Heart left ventricle (tissue), 16 donors: Measurements from ENCODE around the gene EHMT1. TPM values are rescaled to one million over a fixed set of nuclear protein-coding genes. Genes with fewer than 3 reads are reported as not detected.

Experiments used
- ATAC-seq, 4 donors: fragments of 200-7000 bp; cut with Tn5 transposase; one replicate each; pipeline ENCODE4 v1.9.1; 2020 to 2022; ENCODE audit warnings: moderate library complexity in 4 of 4, mild to moderate bottlenecking in 3 of 4, moderate number of reproducible peaks in 1 of 4
- DNase-seq, 5 donors: peaks; one replicate each; pipeline ENCODE4 v3.0.0-alpha.2; 2020
- H3K27ac ChIP-seq, 12 donors: fragments of 200-600 bp; sonication (generic) in 4 of 12; one replicate each; pipeline versions ENCODE4 v1.5.0 to v1.8.0; 2016 to 2022; ENCODE audit warnings: mild to moderate bottlenecking in 2 of 12
- H3K27me3 ChIP-seq, 9 donors: fragments of 200-600 bp; sonication (generic) in 2 of 9; one replicate each; pipeline versions ENCODE4 v1.5.1 to v1.8.0; 2016 to 2022; ENCODE audit warnings: mild to moderate bottlenecking in 3 of 9
- H3K36me3 ChIP-seq, 9 donors: fragments of 200-600 bp; sonication (generic) in 2 of 9; one replicate each; pipeline versions ENCODE4 v1.5.0 to v1.8.0; 2018 to 2022; ENCODE audit warnings: mild to moderate bottlenecking in 2 of 9
- H3K4me1 ChIP-seq, 12 donors: fragments of 200-600 bp; sonication (generic) in 4 of 12; one replicate each; pipeline versions ENCODE4 v1.5.0 to v1.8.0; 2016 to 2022; ENCODE audit warnings: mild to moderate bottlenecking in 3 of 12
- H3K4me3 ChIP-seq, 12 donors: fragments of 200-600 bp; sonication (generic) in 4 of 12; one replicate each; pipeline versions ENCODE4 v1.5.0 to v1.8.0; 2017 to 2022; ENCODE audit warnings: mild to moderate bottlenecking in 9 of 12, moderate library complexity in 4 of 12
- H3K9me3 ChIP-seq, 12 donors: fragments of 200-600 bp; sonication (generic) in 4 of 12; one replicate each; pipeline versions ENCODE4 v1.5.0 to v1.8.0; 2016 to 2022; ENCODE audit warnings: mild to moderate bottlenecking in 1 of 12
- POLR2A ChIP-seq, 2 donors: fragments of 450-650 bp; IDR thresholded peaks; one replicate each; pipeline ENCODE4 v1.6.1; 2017; ENCODE audit warnings: antibody characterized with exemption in 2 of 2, mild to moderate bottlenecking in 2 of 2, moderate library complexity in 2 of 2
- WGBS, 4 donors: extraction: QIAGEN DNeasy Blood & Tissue Kit in 2 of 4; methylation state at CpG; one replicate each; pipeline versions ENCODE4 v1.1.5 to v1.1.7; 2013 to 2018; 5-methylcytosine and 5-hydroxymethylcytosine counted together
- intact Hi-C, 10 donors: fragments of 100-400 bp; cut with DNase I; formaldehyde crosslinking; loops; one replicate each; pipeline versions ENCODE4 v1.11.1 to v1.14.2; 2022
- polyA plus RNA-seq, 2 donors: library from polyadenylated mRNA; stranded (reverse); fragments of 200-250 nt; gene quantifications; one replicate each; pipeline ENCODE4 v1.2.3, GENCODE V29; 2013
- total RNA-seq, 9 donors: library from RNA; depleted of rRNA in 2 of 9; stranded (reverse); fragments of >200 nt in 2 of 9; fragmentation: NEBNext Ultra II Directional in 3 of 9; extraction: Animal tissue kit (Norgen Biotek cat#: 25700) in 3 of 9; gene quantifications; one replicate each; pipeline versions ENCODE4 v1.1.0 to v1.2.4, GENCODE V29; 2016 to 2023
- TF ChIP-seq, protein P1 (sequence below), 12 donors: fragments of 200-600 bp; sonication (generic) in 4 of 12; IDR thresholded peaks; one replicate each; pipeline versions ENCODE4 v1.5.0 to v1.8.0; 2018 to 2022; ENCODE audit warnings: antibody characterized with exemption in 12 of 12, mild to moderate bottlenecking in 5 of 12
- donor health status: ischemic (EF 13 %, LVEDD 7.1; RV severe dilation, severe dysfunction).
- donor health status: healthy with polysubstance abuse.
- donor health status: DM: no; HTN: yes; CAD: no.
- donor health status: DM: no; HTN: no; CAD: no.
- donor health status: ischemic (EF 25% LVEDD 6.9; RV normal size, moderate dysfunction).
- donor health status: ischemic (EF 25% LVEDD 5.7; RV mildly dilated, moderate dysfunction).
- donor health status: healthy.
- donor health status: DM: yes; HTN: yes; CAD: no.
- donor health status: ischemic (EF 35%, LVEDD 5.7; RV mildly dilated, moderate dysfunction).
- donor health status: nonischemic (EF 11% LVEDD 7.7; RV severe dilation, severe dysfunction).
- donor health status: DM: yes; HTN: yes; CAD: no.
- donor health status: PGD.
- donor health status: ischemic (EF 29% LVEDD 5.4; RV normal size, mild dysfunction).
- donor health status: nonischemic (EF 23%, LVEDD 6.1; RV moderate dilation, normal function).

Gene EHMT1
- total and polyA plus RNA-seq, 11 donors, result 24.5 to 55.9 (median 28.9) TPM

DNA sequence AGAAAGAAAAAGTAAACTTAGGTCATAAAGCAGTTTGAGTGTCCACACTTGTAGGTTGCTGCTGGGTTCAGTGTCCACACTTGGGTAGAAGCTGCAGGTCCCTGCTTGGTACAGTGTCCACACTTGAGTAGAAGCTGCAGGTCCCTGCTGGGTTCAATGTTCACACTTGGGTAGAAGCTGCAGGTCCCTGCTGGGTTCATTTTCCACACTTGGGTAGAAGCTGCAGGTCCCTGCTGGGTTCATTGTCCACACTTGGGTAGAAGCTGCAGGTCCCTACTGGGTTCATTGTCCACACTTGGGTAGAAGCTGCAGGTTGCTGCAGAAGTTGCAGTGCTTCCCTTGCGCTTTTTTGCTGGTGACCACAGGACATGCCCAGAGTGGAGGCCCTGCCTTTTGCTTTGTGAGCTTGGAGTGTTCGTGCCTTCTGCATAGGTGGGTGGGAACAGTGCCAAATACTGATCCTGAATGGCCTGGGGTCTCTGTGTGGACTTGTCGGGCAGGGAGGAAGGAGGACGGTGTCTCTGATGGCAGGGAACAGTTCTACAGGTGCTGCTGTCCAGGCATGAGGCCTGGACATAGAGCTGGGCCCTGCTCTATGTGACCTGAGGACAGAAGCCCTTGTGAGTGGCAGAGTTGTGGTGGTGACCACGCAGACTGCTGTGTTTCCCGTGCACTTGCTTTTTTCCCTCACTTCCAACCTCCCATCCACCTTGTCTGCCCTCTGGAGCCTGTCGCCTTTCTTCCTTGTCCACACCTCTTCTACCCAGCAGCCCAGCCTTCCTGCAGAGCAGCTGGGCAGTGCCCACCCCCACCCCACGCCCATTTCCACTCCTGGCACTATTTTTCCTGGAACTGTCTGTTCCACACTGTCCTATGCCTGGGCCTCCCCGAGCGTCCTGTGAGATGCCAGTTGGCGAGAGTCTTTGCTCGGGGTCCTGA lies 120.8 kb downstream of the EHMT1 start:
- ATAC-seq, result peak in 3 of 4 donors; percentile 14 to 31 (median 28)
- intact Hi-C loops, result loop anchor here in 1 of 10 donors (10.0 kb wide), 1 partner anchor 65 kb away; no protein-coding TSS in a partner anchor
- Histone ChIP-seq H3K27me3 (no peaks in the 10 kb centered on the region), H3K4me3 (no peak overlapping the region), H3K9me3 (peaks cover 0 to 6% (median 0%) of the 10 kb centered on the region in 12 donors), H3K4me1 (peaks cover 0 to 18% (median 6%) of the 10 kb centered on the region in 12 donors), H3K36me3 (peaks cover 0 to 44% (median 18%) of the 10 kb centered on the region in 9 donors), H3K27ac (no peak overlapping the region)
- DNase-seq, result no peak
- no peak for TF ChIP-seq POLR2A (IDR thresholded peaks at IDR 0.05)
- TF ChIP-seq, protein P1, sequence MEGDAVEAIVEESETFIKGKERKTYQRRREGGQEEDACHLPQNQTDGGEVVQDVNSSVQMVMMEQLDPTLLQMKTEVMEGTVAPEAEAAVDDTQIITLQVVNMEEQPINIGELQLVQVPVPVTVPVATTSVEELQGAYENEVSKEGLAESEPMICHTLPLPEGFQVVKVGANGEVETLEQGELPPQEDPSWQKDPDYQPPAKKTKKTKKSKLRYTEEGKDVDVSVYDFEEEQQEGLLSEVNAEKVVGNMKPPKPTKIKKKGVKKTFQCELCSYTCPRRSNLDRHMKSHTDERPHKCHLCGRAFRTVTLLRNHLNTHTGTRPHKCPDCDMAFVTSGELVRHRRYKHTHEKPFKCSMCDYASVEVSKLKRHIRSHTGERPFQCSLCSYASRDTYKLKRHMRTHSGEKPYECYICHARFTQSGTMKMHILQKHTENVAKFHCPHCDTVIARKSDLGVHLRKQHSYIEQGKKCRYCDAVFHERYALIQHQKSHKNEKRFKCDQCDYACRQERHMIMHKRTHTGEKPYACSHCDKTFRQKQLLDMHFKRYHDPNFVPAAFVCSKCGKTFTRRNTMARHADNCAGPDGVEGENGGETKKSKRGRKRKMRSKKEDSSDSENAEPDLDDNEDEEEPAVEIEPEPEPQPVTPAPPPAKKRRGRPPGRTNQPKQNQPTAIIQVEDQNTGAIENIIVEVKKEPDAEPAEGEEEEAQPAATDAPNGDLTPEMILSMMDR (IDR thresholded peaks at IDR 0.05), result no peak
- 71 to 79% (median 74%) methylated on average over 11 to 12 of the region's 12 CpGs for WGBS, 4 donors

DNA sequence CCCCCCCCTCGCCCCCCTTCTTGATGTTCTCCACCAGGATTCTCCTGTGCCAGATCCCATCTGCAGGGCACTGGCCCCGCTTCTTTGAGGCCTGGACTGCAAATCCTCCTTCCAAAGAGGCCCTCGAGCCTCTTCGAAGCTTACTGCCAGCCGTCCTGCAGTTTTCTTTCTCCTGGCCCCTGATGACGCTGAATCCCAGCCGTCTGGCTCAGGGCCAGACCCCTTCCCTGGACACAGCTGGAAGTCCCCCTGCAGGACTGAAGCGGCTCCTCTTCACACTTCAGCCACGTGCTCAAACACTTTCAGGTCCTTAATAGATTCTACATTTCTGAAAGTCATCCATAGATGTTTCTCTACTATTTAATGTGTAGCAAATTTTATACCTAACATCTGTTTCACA lies 121.5 kb downstream of the EHMT1 start:
- peak in 3 of 5 donors; percentile 32 to 68 (median 60) for DNase-seq
- H3K27me3 ChIP-seq, result no peaks in the 10 kb centered on the region
- no peaks in the 10 kb centered on the region for H3K9me3 ChIP-seq
- no peak for TF ChIP-seq POLR2A (IDR thresholded peaks at IDR 0.05)
- TF ChIP-seq, protein P1 (IDR thresholded peaks at IDR 0.05), result peak in 4 of 12 donors; percentile 14 to 29 (median 24)
- peaks cover 0 to 18% (median 6%) of the 10 kb centered on the region in 12 donors for H3K4me1 ChIP-seq
- WGBS, 4 donors, result 25 to 32% (median 30%) methylated on average over 9 of the region's 9 CpGs
- intact Hi-C loops, result loop anchor here in 1 of 10 donors (10.0 kb wide), 1 partner anchor 66 kb away; no protein-coding TSS in a partner anchor
- peak in 2 of 4 donors; percentile 44 to 55 for ATAC-seq
- no peak overlapping the region for H3K4me3 ChIP-seq
- no peak overlapping the region for H3K27ac ChIP-seq
- H3K36me3 ChIP-seq, result peaks cover 0 to 51% (median 25%) of the 10 kb centered on the region in 9 donors

DNA sequence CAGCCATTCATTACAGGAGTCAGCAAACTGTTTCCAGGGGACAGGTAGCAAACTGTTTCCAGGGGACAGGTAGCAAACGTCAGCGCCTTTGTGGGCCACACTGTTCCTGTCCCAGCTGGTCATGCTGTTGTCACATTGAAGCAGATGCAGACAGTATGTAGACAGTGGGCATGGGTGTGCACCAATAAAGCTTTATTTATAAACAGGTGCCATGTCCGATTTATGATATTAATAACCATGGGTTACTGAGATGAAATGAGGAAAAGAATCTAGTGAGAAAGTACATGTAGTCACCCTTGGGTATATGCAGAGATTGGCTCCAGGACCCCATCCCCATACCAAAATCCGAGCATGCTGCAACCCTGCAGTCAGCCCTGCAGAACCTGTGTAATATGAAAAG lies 122.5 kb downstream of the EHMT1 start:
- Histone ChIP-seq H3K9me3 (no peaks in the 10 kb centered on the region), H3K27ac (no peak overlapping the region), H3K4me1 (peaks cover 0 to 18% (median 6%) of the 10 kb centered on the region in 12 donors), H3K36me3 (peaks cover 2 to 54% (median 32%) of the 10 kb centered on the region in 9 donors), H3K27me3 (no peaks in the 10 kb centered on the region), H3K4me3 (no peak overlapping the region)
- WGBS, 4 donors, result 95 to 99% (median 95%) methylated on average over 4 of the region's 4 CpGs
- intact Hi-C loops, result loop anchor here in 1 of 10 donors (10.0 kb wide), 1 partner anchor 67 kb away; no protein-coding TSS in a partner anchor
- DNase-seq (no peak), ATAC-seq (no peak)
- no peak for TF ChIP-seq POLR2A (IDR thresholded peaks at IDR 0.05)
- TF ChIP-seq, protein P1 (IDR thresholded peaks at IDR 0.05), result no peak

DNA sequence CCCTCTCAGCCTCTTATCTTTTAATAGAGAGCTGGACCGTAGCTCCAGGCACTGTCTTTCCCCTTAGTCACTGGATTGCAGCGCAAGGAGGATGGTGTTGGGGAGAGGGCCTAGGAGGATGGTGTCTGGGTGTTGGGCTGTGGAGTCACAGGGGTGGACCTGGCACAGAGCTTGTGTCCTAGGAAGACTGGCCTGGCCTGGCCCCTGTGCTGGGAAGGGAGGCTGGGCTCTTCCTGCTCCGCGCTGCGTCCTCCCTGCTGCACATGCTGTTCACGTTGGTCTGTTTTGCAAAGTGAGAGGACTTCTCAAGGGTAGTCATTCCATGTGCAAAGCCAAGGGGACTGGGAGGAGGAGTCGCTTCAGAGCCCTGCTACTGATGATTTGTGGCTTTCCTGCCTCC lies 123.9 kb downstream of the EHMT1 start:
- 73 to 83% (median 78%) methylated on average over 7 of the region's 7 CpGs for WGBS, 4 donors
- ATAC-seq (peak; percentile 61 to 76 (median 68)), DNase-seq (no peak)
- TF ChIP-seq, protein P1 (IDR thresholded peaks at IDR 0.05), result no peak
- TF ChIP-seq POLR2A (IDR thresholded peaks at IDR 0.05), result no peak
- no peak overlapping the region for H3K4me3 ChIP-seq
- no peaks in the 10 kb centered on the region for H3K27me3 ChIP-seq
- peaks cover 0 to 18% (median 6%) of the 10 kb centered on the region in 12 donors for H3K4me1 ChIP-seq
- H3K36me3 ChIP-seq, result peaks cover 2 to 54% (median 46%) of the 10 kb centered on the region in 9 donors
- H3K9me3 ChIP-seq, result no peaks in the 10 kb centered on the region
- H3K27ac ChIP-seq, result no peak overlapping the region
- intact Hi-C loops, result loop anchor here in 1 of 10 donors (10.0 kb wide), 1 partner anchor 68 kb away; no protein-coding TSS in a partner anchor
